Immature natural killer cell (primary cell): ENCODE data around the gene NDUFAB1. TPM values are rescaled to one million over a fixed set of nuclear protein-coding genes. Genes with fewer than 3 reads are reported as not detected.

Experiments used
- polyA plus RNA-seq, 3 donors: library from polyadenylated mRNA; unstranded; fragments of 300-500 nt; fragmentation: Illumina TruSeq; gene quantifications; one replicate each; pipeline ENCODE4 v1.2.3, GENCODE V29; 2021

Gene NDUFAB1
- polyA plus RNA-seq, 3 donors from 2014 or later = 182 to 257 (median 231) TPM

Other genes starting within 250 kb of the NDUFAB1 start
- 10 to 100 TPM in 2 of 3 donors, 1 to 10 TPM in 1; 9.5 to 21.7 (median 12.0) TPM for gene COG7, start 143.1 kb downstream of the NDUFAB1 start, polyA plus RNA-seq
- 10 to 100 TPM; 34.1 to 40.0 (median 36.1) TPM for gene GGA2, start 85.8 kb downstream of the NDUFAB1 start, polyA plus RNA-seq
- gene EARS2, start 39.0 kb downstream of the NDUFAB1 start, polyA plus RNA-seq = 10 to 100 TPM in 1 of 3 donors, 1 to 10 TPM in 2; 6.3 to 14.1 (median 9.5) TPM
- 10 to 100 TPM; 13.1 to 18.8 (median 14.2) TPM for gene UBFD1, start 38.6 kb downstream of the NDUFAB1 start, polyA plus RNA-seq
- gene PALB2, start 45.0 kb upstream of the NDUFAB1 start, polyA plus RNA-seq = 10 to 100 TPM in 1 of 3 donors, 1 to 10 TPM in 2; 3.3 to 12.6 (median 8.2) TPM
- gene DCTN5, start 45.1 kb upstream of the NDUFAB1 start, polyA plus RNA-seq = 10 to 100 TPM; 51.9 to 77.8 (median 53.9) TPM
- 1 to 10 TPM in 1 of 3 donors, under 1 TPM in 1, not detected in 1; 0.57 to 1.2 TPM for gene PLK1, start 82.6 kb upstream of the NDUFAB1 start, polyA plus RNA-seq
- not detected for gene ERN2, start 116.9 kb upstream of the NDUFAB1 start, polyA plus RNA-seq
- not detected for gene CHP2, start 158.7 kb upstream of the NDUFAB1 start, polyA plus RNA-seq
- gene PRKCB, start 239.7 kb upstream of the NDUFAB1 start, polyA plus RNA-seq = 100 to 1,000 TPM in 2 of 3 donors, 10 to 100 TPM in 1; 78.7 to 110 (median 104) TPM